GM23338 (cell line): ENCODE measurements around the gene LDLR. TPM values are rescaled to one million over a fixed set of nuclear protein-coding genes. Genes with fewer than 3 reads are reported as not detected.

ENCODE experiments used
- ATAC-seq: fragments of 200-7000 bp; cut with Tn5 transposase; 3 replicates; pipeline ENCODE4 v1.9.1; 2020
- DNase-seq: peaks from one replicate; pipeline ENCODE4 v3.0.0-alpha.2; 2015; ENCODE audit warnings: low spot score
- H2AFZ ChIP-seq: fragments of 200-600 bp; sonication (generic); 2 replicates; pipeline ENCODE4 v1.8.0; 2016; ENCODE audit warnings: antibody characterized with exemption, mild to moderate bottlenecking, moderate library complexity
- H3F3A ChIP-seq: fragments of 200-600 bp; sonication (generic); replicated peaks from 2 replicates; pipeline ENCODE4 v1.8.0; 2017; ENCODE audit warnings: antibody characterized with exemption, mixed run types, low read depth
- H3K27ac ChIP-seq: fragments of 200-600 bp; sonication (generic); 2 replicates; pipeline ENCODE4 v1.6.1; 2016; ENCODE audit warnings: low read depth
- H3K27me3 ChIP-seq: fragments of 200-600 bp; sonication (generic); 2 replicates; pipeline ENCODE4 v1.8.0; 2016; ENCODE audit warnings: mild to moderate bottlenecking, mixed run types, moderate library complexity; ENCODE audit not compliant: insufficient read depth
- H3K36me3 ChIP-seq: fragments of 200-600 bp; sonication (generic); 2 replicates; pipeline ENCODE4 v1.8.0; 2016; ENCODE audit warnings: mild to moderate bottlenecking; ENCODE audit not compliant: insufficient read depth
- H3K4me1 ChIP-seq: fragments of 200-600 bp; sonication (generic); 2 replicates; pipeline ENCODE4 v1.8.0; 2016; ENCODE audit warnings: mild to moderate bottlenecking, moderate library complexity; ENCODE audit not compliant: insufficient read depth
- H3K4me2 ChIP-seq: fragments of 200-600 bp; sonication (generic); 2 replicates; pipeline ENCODE4 v1.7.1; 2017; ENCODE audit warnings: mixed run types
- H3K4me3 ChIP-seq: fragments of 200-600 bp; sonication (generic); 2 replicates; pipeline ENCODE4 v1.6.1; 2016; ENCODE audit warnings: mixed run types
- H3K79me2 ChIP-seq: fragments of 200-600 bp; sonication (generic); replicated peaks from 2 replicates; pipeline ENCODE4 v1.8.0; 2017; ENCODE audit warnings: mild to moderate bottlenecking; ENCODE audit not compliant: insufficient read depth
- H3K9me2 ChIP-seq: fragments of 200-600 bp; sonication (generic); 2 replicates; pipeline ENCODE4 v1.8.0; 2017; ENCODE audit not compliant: insufficient read depth
- H4K20me1 ChIP-seq: fragments of 200-600 bp; sonication (generic); replicated peaks from 2 replicates; pipeline ENCODE4 v1.8.0; 2017; ENCODE audit warnings: mild to moderate bottlenecking; ENCODE audit not compliant: insufficient read depth
- H3K27ac Mint-ChIP-seq: 2 replicates; pipeline ENCODE4 v1.8.0; 2020; ENCODE audit warnings: inconsistent platforms, mild to moderate bottlenecking, moderate library complexity, mixed read lengths
- H3K27me3 Mint-ChIP-seq: 3 replicates; pipeline ENCODE4 v1.8.0; 2022; ENCODE audit warnings: low read depth, mild to moderate bottlenecking, moderate library complexity, mixed read lengths, inconsistent platforms; ENCODE audit not compliant: insufficient read depth, poor library complexity
- H3K36me3 Mint-ChIP-seq: 3 replicates; pipeline ENCODE4 v1.8.0; 2021; ENCODE audit warnings: low read depth, mild to moderate bottlenecking, inconsistent platforms, moderate library complexity, mixed read lengths
- H3K4me1 Mint-ChIP-seq: 3 replicates; pipeline ENCODE4 v1.8.0; 2020; ENCODE audit warnings: mild to moderate bottlenecking, inconsistent platforms, mixed read lengths
- H3K4me3 Mint-ChIP-seq: 3 replicates; pipeline ENCODE4 v1.8.0; 2021; ENCODE audit warnings: moderate library complexity, mild to moderate bottlenecking, inconsistent platforms, mixed read lengths
- H3K9me3 Mint-ChIP-seq: 3 replicates; pipeline ENCODE4 v1.8.0; 2020; ENCODE audit warnings: moderate library complexity, mild to moderate bottlenecking, inconsistent platforms, mixed read lengths
- ETS1 ChIP-seq: IDR thresholded peaks from 2 replicates; pipeline ENCODE4 v1.6.1; 2016; ENCODE audit warnings: antibody characterized with exemption
- EZH2 ChIP-seq: fragments of 200-600 bp; sonication (generic); IDR thresholded peaks from one replicate; pipeline ENCODE4 v1.8.0; 2017; ENCODE audit warnings: antibody characterized with exemption, mild to moderate bottlenecking, low read depth; ENCODE audit not compliant: unreplicated experiment
- EZH2phosphoT487 ChIP-seq: fragments of 200-600 bp; sonication (generic); IDR thresholded peaks from one replicate; pipeline ENCODE4 v1.8.1; 2018; ENCODE audit warnings: antibody characterized with exemption; ENCODE audit not compliant: unreplicated experiment
- NANOG ChIP-seq: IDR thresholded peaks from 2 replicates; pipeline ENCODE4 v1.6.1; 2016; ENCODE audit warnings: antibody characterized with exemption, borderline replicate concordance
- POLR2AphosphoS5 ChIP-seq: IDR thresholded peaks from 2 replicates; pipeline ENCODE4 v1.6.1; 2016; ENCODE audit warnings: antibody characterized with exemption, low read depth
- REST ChIP-seq: IDR thresholded peaks from one replicate; pipeline ENCODE4 v1.6.1; 2018; ENCODE audit warnings: antibody characterized with exemption; ENCODE audit not compliant: unreplicated experiment
- STAT1 ChIP-seq: IDR thresholded peaks from one replicate; pipeline ENCODE4 v1.6.1; 2016; ENCODE audit warnings: antibody characterized with exemption; ENCODE audit not compliant: unreplicated experiment
- ZNF114 ChIP-seq: fragments of 250-450 bp; sonication (Bioruptor Pico); IDR thresholded peaks from 2 replicates; pipeline ENCODE4 v1.5.0; 2020; ENCODE audit warnings: mild to moderate bottlenecking, moderate library complexity
- ZNF331 ChIP-seq: fragments of 250-450 bp; sonication (Bioruptor Pico); IDR thresholded peaks from 2 replicates; pipeline ENCODE4 v1.5.0; 2020; ENCODE audit warnings: low read depth, mild to moderate bottlenecking, moderate library complexity
- polyA plus RNA-seq: library from polyadenylated mRNA; unstranded; fragments of >200 nt; fragmentation: Nextera tagmentation; extraction: Ambion mirVana; gene quantifications from 2 replicates; pipeline ENCODE4 v1.2.1, GENCODE V29; 2016
- total RNA-seq: library from RNA; depleted of rRNA; stranded (reverse); fragments of >200 nt; shearing (Covaris generic); gene quantifications from 2 replicates; pipeline ENCODE4 v1.2.3, GENCODE V29; 2014

The LDLR gene
- total and polyA plus RNA-seq, 2 experiments from 2014 or later = 57.6 to 180 TPM

- Histone ChIP-seq H3K4me2 (no peak overlapping the region), H3K27me3 (no peaks in the 10 kb centered on the region), H2AFZ (no peak overlapping the region), H3K27ac (no peak overlapping the region), H4K20me1 (no peaks in the 10 kb centered on the region), H3K4me1 (no peaks in the 10 kb centered on the region), H3K9me2 (no peaks in the 10 kb centered on the region), H3F3A (no peaks in the 10 kb centered on the region), H3K36me3 (no peaks in the 10 kb centered on the region), H3K4me3 (no peak overlapping the region), H3K79me2 (no peaks in the 10 kb centered on the region)
- H3K27ac Mint-ChIP-seq = no peak overlapping the region
- H3K9me3 Mint-ChIP-seq = no peaks in the 10 kb centered on the region; the same call in 2 of the 3 replicates
- ATAC-seq = no peak
- TF ChIP-seq EZH2 (no peak), EZH2phosphoT487 (no peak), REST (no peak), ZNF114 (CRISPR knock-in tag) (no peak), STAT1 (no peak)
- peaks cover 1% of the 10 kb centered on the region for H3K27me3 Mint-ChIP-seq
- no peaks in the 10 kb centered on the region for H3K4me1 Mint-ChIP-seq
- H3K4me3 Mint-ChIP-seq = no peak overlapping the region
- no peak for DNase-seq
- peaks cover 3% of the 10 kb centered on the region; the same call in 1 of the 3 replicates for H3K36me3 Mint-ChIP-seq
Observed at GRCh38 chr19:11078893-11079292, 10.4 kb upstream of the LDLR start.

- DNase-seq = no peak
- no peak overlapping the region for H3K4me2 ChIP-seq
- H3K9me2 ChIP-seq = no peaks in the 10 kb centered on the region
- no peaks in the 10 kb centered on the region for H3K4me1 ChIP-seq
- TF ChIP-seq POLR2AphosphoS5 (no peak), NANOG (no peak), EZH2 (no peak), ZNF114 (CRISPR knock-in tag) (no peak), ETS1 (no peak), ZNF331 (CRISPR knock-in tag) (no peak), STAT1 (no peak), EZH2phosphoT487 (no peak)
- H3K79me2 ChIP-seq = no peaks in the 10 kb centered on the region
- H4K20me1 ChIP-seq = no peaks in the 10 kb centered on the region
- Mint-ChIP-seq H3K27ac (no peak overlapping the region), H3K4me1 (no peaks in the 10 kb centered on the region), H3K27me3 (peaks cover 4% of the 10 kb centered on the region), H3K4me3 (no peak overlapping the region), H3K36me3 (no peaks in the 10 kb centered on the region), H3K9me3 (no peaks in the 10 kb centered on the region)
- H3F3A ChIP-seq = no peaks in the 10 kb centered on the region
- H3K27ac ChIP-seq = no peak overlapping the region
- no peak for ATAC-seq
- no peaks in the 10 kb centered on the region for H3K27me3 ChIP-seq
- H3K4me3 ChIP-seq = no peak overlapping the region
- H2AFZ ChIP-seq = no peak overlapping the region
- H3K36me3 ChIP-seq = no peaks in the 10 kb centered on the region
Observed at GRCh38 chr19:11079999-11080398, 9.3 kb upstream of the LDLR start.
